ENCODE data around the gene CDC14A. TPM values are rescaled to one million over a fixed set of nuclear protein-coding genes. Genes with fewer than 3 reads are reported as not detected.

CDC14A gene
- polyA plus RNA-seq, 1 of the 3 experiments (the other 2 are of a cell fraction) = 2.2 TPM

GRCh38 chr1:100539836-100540536 lies 187.7 kb downstream of the CDC14A start:
- ChIA-PET POLR2A (no interaction called here), CTCF (interaction anchor here (1.3 to 3.2 kb wide), 4 partner anchors 8 to 76 kb away, joined by 4 to 13 read pairs (median 6); no protein-coding TSS in a partner anchor)
- H3K4me3 ChIP-seq (ENCODE audit: low read depth in 2 of 2, low read length in 1 of 2) = peak overlapping the region; percentile 36; a peak in 2 of 4 replicates
- H2AFZ ChIP-seq (ENCODE audit: low read depth) = peak overlapping the region; percentile 47; the same call in 1 of the 2 replicates
- no peaks in the 10 kb centered on the region for H3F3A ChIP-seq (replicated peaks; ENCODE audit: insufficient read depth)
- H3K9me2 ChIP-seq = no peaks in the 10 kb centered on the region
- no peaks in the 10 kb centered on the region for H3K79me2 ChIP-seq (ENCODE audit: insufficient read depth)
- H3K36me3 ChIP-seq (replicated peaks in 1 of 2; ENCODE audit: control insufficient read depth in 1 of 2, insufficient read depth in 2 of 2, low read length in 1 of 2) = no peaks in the 10 kb centered on the region
- H3K27me3 ChIP-seq (ENCODE audit: insufficient read depth) = no peaks in the 10 kb centered on the region
- 50% methylated on average over 18 of the region's 57 CpGs for WGBS (ENCODE audit: low lambda C conversion rate)
- peak overlapping the region; percentile 66; the same call in 1 of the 2 replicates for H3K4me2 ChIP-seq
- H3K27ac ChIP-seq (ENCODE audit: low read depth in 2 of 2, low read length in 1 of 2) = no peak overlapping the region
- peaks cover 0 to 26% of the 10 kb centered on the region in 2 experiments; a peak in 2 of 4 replicates for H3K4me1 ChIP-seq (ENCODE audit: control insufficient read depth in 1 of 2, insufficient read depth in 2 of 2, low read depth in 1 of 2, low read length in 1 of 2)
- no peaks in the 10 kb centered on the region for H4K20me1 ChIP-seq (ENCODE audit: insufficient read depth)
- H3K9ac ChIP-seq = no peak overlapping the region
- no peaks in the 10 kb centered on the region for H3K9me3 ChIP-seq
- TF ChIP-seq MAX (IDR thresholded peaks at IDR 0.05; ENCODE audit: low read depth) (peak; percentile 58; the same call in 1 of the 2 replicates), TAF1 (IDR thresholded peaks at IDR 0.05; ENCODE audit: borderline replicate concordance, low read depth, low read length) (no peak)
- DNase-seq = peak; percentile 77

DNA sequence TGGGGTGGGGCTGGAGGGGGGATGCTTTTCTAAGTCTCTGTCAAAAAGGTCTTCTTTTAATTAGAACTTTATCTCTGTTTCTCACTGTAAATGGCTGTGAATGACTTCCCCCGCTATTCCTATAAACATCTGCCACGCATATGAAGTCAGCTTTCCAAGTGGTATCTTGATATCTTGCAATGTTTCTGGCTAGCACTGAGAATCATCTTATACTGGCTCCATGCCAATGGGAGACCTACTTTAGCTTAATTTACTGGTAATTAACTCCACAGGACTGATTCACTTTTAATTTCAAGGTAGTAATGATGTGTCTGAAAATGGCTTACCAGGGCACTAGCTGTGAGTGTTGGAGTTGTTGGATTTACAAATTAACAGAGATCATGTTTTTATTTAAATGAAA lies 190.0 kb downstream of the CDC14A start:
- WGBS (ENCODE audit: low lambda C conversion rate) = 87% methylated on average over 2 of the region's 2 CpGs
- no peak overlapping the region for H3K4me2 ChIP-seq
- TF ChIP-seq, protein P1, sequence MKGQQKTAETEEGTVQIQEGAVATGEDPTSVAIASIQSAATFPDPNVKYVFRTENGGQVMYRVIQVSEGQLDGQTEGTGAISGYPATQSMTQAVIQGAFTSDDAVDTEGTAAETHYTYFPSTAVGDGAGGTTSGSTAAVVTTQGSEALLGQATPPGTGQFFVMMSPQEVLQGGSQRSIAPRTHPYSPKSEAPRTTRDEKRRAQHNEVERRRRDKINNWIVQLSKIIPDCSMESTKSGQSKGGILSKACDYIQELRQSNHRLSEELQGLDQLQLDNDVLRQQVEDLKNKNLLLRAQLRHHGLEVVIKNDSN (IDR thresholded peaks at IDR 0.05; ENCODE audit: borderline replicate concordance, low read depth) = no peak
- TF ChIP-seq RFX5 (IDR thresholded peaks at IDR 0.05; ENCODE audit: low read length) (no peak), CHD2 (IDR thresholded peaks at IDR 0.05; ENCODE audit: low read length, partially characterized antibody) (peak; percentile 56), RCOR1 (IDR thresholded peaks at IDR 0.05; ENCODE audit: low read length) (peak; percentile 77; the same call in 1 of the 2 replicates), GATA2 (CRISPR knock-in tag; IDR thresholded peaks at IDR 0.05) (peak; percentile 76), TCF12 (IDR thresholded peaks at IDR 0.05) (peak; percentile 41; the same call in 1 of the 2 replicates), EP300 (IDR thresholded peaks at IDR 0.05; ENCODE audit: borderline replicate concordance in 1 of 2, low read depth in 1 of 2, low read length in 1 of 2) (peak in 1 of 2 experiments; percentile 30; a peak in 1 of 4 replicates), NFIC (IDR thresholded peaks at IDR 0.05; ENCODE audit: borderline replicate concordance) (0 out of 2 replicates have a peak, but pooled peaks have one; percentile 12), POLR2AphosphoS5 (IDR thresholded peaks at IDR 0.05; ENCODE audit: low read depth, low read length) (no peak), IRF3 (IDR thresholded peaks at IDR 0.05; ENCODE audit: low read depth, low read length) (no peak)
- no peaks in the 10 kb centered on the region for H3K9me3 ChIP-seq
- H3K79me2 ChIP-seq (ENCODE audit: insufficient read depth) = no peaks in the 10 kb centered on the region
- H3K27me3 ChIP-seq (ENCODE audit: insufficient read depth) = no peaks in the 10 kb centered on the region
- no peak overlapping the region for H3K27ac ChIP-seq (ENCODE audit: low read depth in 2 of 2, low read length in 1 of 2)
- peak; percentile 60 for DNase-seq
- CTCF ChIA-PET = interaction anchor here (0.6 to 1.3 kb wide), 5 partner anchors 30 to 332 kb away, joined by 3 to 4 read pairs (median 3); no protein-coding TSS in a partner anchor
- H4K20me1 ChIP-seq (ENCODE audit: insufficient read depth) = no peaks in the 10 kb centered on the region
- H3K4me1 ChIP-seq (ENCODE audit: control insufficient read depth in 1 of 2, insufficient read depth in 2 of 2, low read depth in 1 of 2, low read length in 1 of 2) = peaks cover 0 to 26% of the 10 kb centered on the region in 2 experiments; a peak in 2 of 4 replicates
- H3K9me2 ChIP-seq = no peaks in the 10 kb centered on the region
- H3K4me3 ChIP-seq (ENCODE audit: low read depth in 2 of 2, low read length in 1 of 2) = no peak overlapping the region
- H3K9ac ChIP-seq = no peak overlapping the region
- no peaks in the 10 kb centered on the region for H3F3A ChIP-seq (replicated peaks; ENCODE audit: insufficient read depth)
- H3K36me3 ChIP-seq (replicated peaks in 1 of 2; ENCODE audit: control insufficient read depth in 1 of 2, insufficient read depth in 2 of 2, low read length in 1 of 2) = no peaks in the 10 kb centered on the region
- POLR2A ChIA-PET = no interaction called here
- no peak overlapping the region for H2AFZ ChIP-seq (ENCODE audit: low read depth)

Data from SK-N-SH (cell line).